22Rv1 (cell line): ENCODE results near the gene USP17L20.
"Not testable (repeated sequence)": the region's sequence is repeated elsewhere in the genome, so short reads cannot be mapped to it uniquely, and the experiment has no call there.

Source experiments
- CTCF ChIP-seq: fragments of 450-650 bp; IDR thresholded peaks from 2 replicates; pipeline ENCODE4 v1.5.1; 2017; ENCODE audit warnings: mild to moderate bottlenecking
- ZFX ChIP-seq: fragments of 450-650 bp; IDR thresholded peaks from 2 replicates; pipeline ENCODE4 v1.6.1; 2017; ENCODE audit warnings: antibody characterized with exemption, borderline replicate concordance

GRCh38 chr4:9224596-9224995 is 33.3 kb upstream of the USP17L20 start, which contains the start of gene USP17L13:
- not testable (repeated sequence) for TF ChIP-seq CTCF, ZFX
